ENCODE results near the gene SORCS2. TPM values are rescaled to one million over a fixed set of nuclear protein-coding genes. Genes with fewer than 3 reads are reported as not detected.

The SORCS2 gene
- total RNA-seq, 2 experiments from 2014 or later: 0.03 TPM; not detected in 1

DNA sequence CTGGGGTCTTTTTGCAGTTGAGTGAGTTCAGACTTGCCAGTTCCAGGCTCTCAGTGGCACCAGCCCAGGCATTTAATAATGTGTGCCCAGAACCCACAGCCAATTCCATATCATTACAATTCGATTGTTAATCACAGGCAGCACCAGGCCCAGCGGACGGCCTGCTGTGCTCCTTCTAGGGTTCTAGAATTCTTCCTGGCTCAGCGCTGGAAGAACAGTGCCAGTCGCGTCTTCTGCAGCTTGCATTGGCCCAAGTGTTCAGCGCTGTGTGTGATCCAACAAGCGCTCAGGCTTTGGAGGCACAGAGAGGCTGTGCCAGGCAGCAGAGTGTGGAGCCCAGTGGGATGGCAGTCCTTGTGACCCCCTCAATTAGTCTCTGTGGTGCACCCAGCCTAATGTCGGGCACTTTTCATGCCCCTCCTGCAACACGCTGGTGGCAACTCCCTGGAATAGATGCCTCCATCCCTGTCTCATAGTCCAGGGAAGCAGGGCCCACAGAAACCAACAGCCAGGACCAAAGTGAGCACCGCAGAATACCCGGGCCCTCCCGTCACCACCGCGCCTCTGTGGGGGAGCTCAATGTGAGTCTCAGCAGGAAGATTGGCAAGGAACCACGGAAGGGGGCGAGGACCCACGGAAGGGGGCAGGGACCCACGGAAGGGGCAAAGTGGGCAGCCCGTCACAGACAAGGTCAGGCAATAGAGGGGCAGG, 554.2 kb downstream of the SORCS2 start:
- intact Hi-C loops (cut with micrococcal nuclease; ENCODE audit: unreplicated experiment): no loop called here
- DNase-seq (ENCODE audit: low spot score): no peak
- BruUV-seq (replicated peaks): no TSS peak

DNA sequence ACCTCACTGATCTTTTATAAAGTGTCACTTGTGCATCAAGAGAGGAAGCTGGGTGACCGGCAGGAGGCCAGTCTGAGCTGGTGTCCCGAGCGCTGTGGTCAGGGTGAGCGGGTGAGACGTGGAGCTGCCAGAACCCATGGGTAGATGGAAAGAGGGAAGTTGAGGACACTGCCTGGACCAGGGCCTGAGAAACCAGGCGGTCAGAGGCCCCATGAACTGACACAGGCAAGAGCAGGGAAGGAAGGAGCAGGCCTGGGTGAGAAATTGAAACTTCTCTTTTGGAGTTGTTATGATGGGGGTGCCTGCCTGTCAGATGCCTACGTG, 554.7 kb downstream of the SORCS2 start:
- Histone ChIP-seq H3K9me3 (ENCODE audit: low read length) (no peaks in the 10 kb centered on the region), H3K79me2 (ENCODE audit: insufficient read depth, low read depth, low read length) (no peaks in the 10 kb centered on the region), H3K4me1 (ENCODE audit: insufficient read depth, low read length, poor library complexity, severe bottlenecking) (no peaks in the 10 kb centered on the region), H4K20me1 (ENCODE audit: insufficient read depth, low read length) (no peaks in the 10 kb centered on the region), H3K27ac (ENCODE audit: low read depth, low read length, poor library complexity, severe bottlenecking) (no peak overlapping the region), H3K9me2 (ENCODE audit: insufficient read depth, low read length) (no peaks in the 10 kb centered on the region), H3K4me3 (ENCODE audit: low read depth, low read length, poor library complexity, severe bottlenecking) (no peak overlapping the region), H2AFZ (ENCODE audit: low read length) (no peak overlapping the region), H3K36me3 (ENCODE audit: insufficient read depth, low read length) (no peaks in the 10 kb centered on the region), H3K4me2 (ENCODE audit: low read length) (no peak overlapping the region)
- DNase-seq (ENCODE audit: low spot score): no peak
- TF ChIP-seq, protein P1, sequence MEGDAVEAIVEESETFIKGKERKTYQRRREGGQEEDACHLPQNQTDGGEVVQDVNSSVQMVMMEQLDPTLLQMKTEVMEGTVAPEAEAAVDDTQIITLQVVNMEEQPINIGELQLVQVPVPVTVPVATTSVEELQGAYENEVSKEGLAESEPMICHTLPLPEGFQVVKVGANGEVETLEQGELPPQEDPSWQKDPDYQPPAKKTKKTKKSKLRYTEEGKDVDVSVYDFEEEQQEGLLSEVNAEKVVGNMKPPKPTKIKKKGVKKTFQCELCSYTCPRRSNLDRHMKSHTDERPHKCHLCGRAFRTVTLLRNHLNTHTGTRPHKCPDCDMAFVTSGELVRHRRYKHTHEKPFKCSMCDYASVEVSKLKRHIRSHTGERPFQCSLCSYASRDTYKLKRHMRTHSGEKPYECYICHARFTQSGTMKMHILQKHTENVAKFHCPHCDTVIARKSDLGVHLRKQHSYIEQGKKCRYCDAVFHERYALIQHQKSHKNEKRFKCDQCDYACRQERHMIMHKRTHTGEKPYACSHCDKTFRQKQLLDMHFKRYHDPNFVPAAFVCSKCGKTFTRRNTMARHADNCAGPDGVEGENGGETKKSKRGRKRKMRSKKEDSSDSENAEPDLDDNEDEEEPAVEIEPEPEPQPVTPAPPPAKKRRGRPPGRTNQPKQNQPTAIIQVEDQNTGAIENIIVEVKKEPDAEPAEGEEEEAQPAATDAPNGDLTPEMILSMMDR (conservative IDR thresholded peaks at IDR 0.05; ENCODE audit: low read length): no peak
- no peak for TF ChIP-seq EZH2phosphoT487 (IDR thresholded peaks at IDR 0.05; ENCODE audit: borderline replicate concordance, low read depth, low read length)
- CTCF ChIA-PET (ENCODE audit: unreplicated experiment): no interaction called here
- no TSS peak for BruUV-seq (replicated peaks)
- intact Hi-C loops (cut with micrococcal nuclease; ENCODE audit: unreplicated experiment): no loop called here
- POLR2A ChIA-PET: no interaction called here

More for the DNA sequence above, 554.2 kb downstream of the SORCS2 start:
- H4K20me1 ChIP-seq (ENCODE audit: insufficient read depth, low read length): no peaks in the 10 kb centered on the region
- ChIA-PET POLR2A (no interaction called here), CTCF (ENCODE audit: unreplicated experiment) (no interaction called here)
- TF ChIP-seq, protein P1 (conservative IDR thresholded peaks at IDR 0.05; ENCODE audit: low read length): no peak
- TF ChIP-seq EZH2phosphoT487 (IDR thresholded peaks at IDR 0.05; ENCODE audit: borderline replicate concordance, low read depth, low read length): no peak
- H3K79me2 ChIP-seq (ENCODE audit: insufficient read depth, low read depth, low read length): no peaks in the 10 kb centered on the region
- H3K4me3 ChIP-seq (ENCODE audit: low read depth, low read length, poor library complexity, severe bottlenecking): no peak overlapping the region
- H3K9me3 ChIP-seq (ENCODE audit: low read length): no peaks in the 10 kb centered on the region
- no peaks in the 10 kb centered on the region for H3K36me3 ChIP-seq (ENCODE audit: insufficient read depth, low read length)
- no peaks in the 10 kb centered on the region for H3K4me1 ChIP-seq (ENCODE audit: insufficient read depth, low read length, poor library complexity, severe bottlenecking)
- H3K27ac ChIP-seq (ENCODE audit: low read depth, low read length, poor library complexity, severe bottlenecking): no peak overlapping the region
- H3K4me2 ChIP-seq (ENCODE audit: low read length): no peak overlapping the region
- no peaks in the 10 kb centered on the region for H3K9me2 ChIP-seq (ENCODE audit: insufficient read depth, low read length)
- H2AFZ ChIP-seq (ENCODE audit: low read length): no peak overlapping the region

DNA sequence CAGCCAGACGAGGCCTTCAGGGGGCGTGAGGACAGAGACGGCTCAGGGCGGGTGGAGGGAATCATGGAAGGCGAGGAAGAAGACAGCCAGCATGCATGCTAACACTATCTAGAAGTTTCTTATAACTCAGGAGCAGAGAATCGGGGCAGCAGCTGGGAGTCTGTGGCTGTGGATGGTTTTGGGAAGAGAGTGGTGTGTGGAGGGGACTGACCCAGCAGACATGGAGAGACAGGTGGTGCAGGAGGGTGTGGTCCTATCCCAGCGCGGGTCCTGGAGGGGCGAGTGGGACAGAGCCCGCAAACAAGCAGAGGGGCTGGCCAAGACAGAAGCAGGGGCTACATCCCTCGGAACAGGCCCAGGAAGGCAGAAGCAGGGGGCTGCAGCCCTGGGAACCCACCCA, 555.2 kb downstream of the SORCS2 start:
- no peak overlapping the region for H3K4me3 ChIP-seq (ENCODE audit: low read depth, low read length, poor library complexity, severe bottlenecking)
- H3K79me2 ChIP-seq (ENCODE audit: insufficient read depth, low read depth, low read length): no peaks in the 10 kb centered on the region
- H3K9me2 ChIP-seq (ENCODE audit: insufficient read depth, low read length): no peaks in the 10 kb centered on the region
- no peak for DNase-seq (ENCODE audit: low spot score)
- CTCF ChIA-PET (ENCODE audit: unreplicated experiment): no interaction called here
- H3K4me2 ChIP-seq (ENCODE audit: low read length): no peak overlapping the region
- H3K36me3 ChIP-seq (ENCODE audit: insufficient read depth, low read length): no peaks in the 10 kb centered on the region
- no peaks in the 10 kb centered on the region for H3K9me3 ChIP-seq (ENCODE audit: low read length)
- intact Hi-C loops (cut with micrococcal nuclease; ENCODE audit: unreplicated experiment): no loop called here
- POLR2A ChIA-PET: no interaction called here
- H3K4me1 ChIP-seq (ENCODE audit: insufficient read depth, low read length, poor library complexity, severe bottlenecking): no peaks in the 10 kb centered on the region
- H4K20me1 ChIP-seq (ENCODE audit: insufficient read depth, low read length): no peaks in the 10 kb centered on the region
- BruUV-seq (replicated peaks): no TSS peak
- TF ChIP-seq, protein P1 (conservative IDR thresholded peaks at IDR 0.05; ENCODE audit: low read length): no peak
- no peak for TF ChIP-seq EZH2phosphoT487 (IDR thresholded peaks at IDR 0.05; ENCODE audit: borderline replicate concordance, low read depth, low read length)
- H3K27ac ChIP-seq (ENCODE audit: low read depth, low read length, poor library complexity, severe bottlenecking): no peak overlapping the region
- H2AFZ ChIP-seq (ENCODE audit: low read length): no peak overlapping the region

Measured in OCI-LY7 (cell line).